ENCODE results near the gene C1orf74.

The C1orf74 gene

GRCh38 chr1:209791920-209792319 lies 7.6 kb upstream of the C1orf74 start:
- Mint-ChIP-seq H3K27ac (no peak overlapping the region), H3K9me3 (ENCODE audit: low read depth) (no peaks in the 10 kb centered on the region), H3K4me1 (ENCODE audit: low read depth) (no peaks in the 10 kb centered on the region), H3K27me3 (peaks cover 7% of the 10 kb centered on the region), H3K36me3 (peaks cover 14% of the 10 kb centered on the region), H3K4me3 (no peak overlapping the region)

- peaks cover 7% of the 10 kb centered on the region for H3K27me3 Mint-ChIP-seq
- H3K4me1 Mint-ChIP-seq (ENCODE audit: low read depth) = peaks cover under 1% of the 10 kb centered on the region
- no peak overlapping the region for H3K4me3 Mint-ChIP-seq
- peaks cover 14% of the 10 kb centered on the region for H3K36me3 Mint-ChIP-seq
- no peak overlapping the region for H3K27ac Mint-ChIP-seq
- no peaks in the 10 kb centered on the region for H3K9me3 Mint-ChIP-seq (ENCODE audit: low read depth)
Measured at GRCh38 chr1:209790286-209791193, 6.2 kb upstream of the C1orf74 start.

DNA sequence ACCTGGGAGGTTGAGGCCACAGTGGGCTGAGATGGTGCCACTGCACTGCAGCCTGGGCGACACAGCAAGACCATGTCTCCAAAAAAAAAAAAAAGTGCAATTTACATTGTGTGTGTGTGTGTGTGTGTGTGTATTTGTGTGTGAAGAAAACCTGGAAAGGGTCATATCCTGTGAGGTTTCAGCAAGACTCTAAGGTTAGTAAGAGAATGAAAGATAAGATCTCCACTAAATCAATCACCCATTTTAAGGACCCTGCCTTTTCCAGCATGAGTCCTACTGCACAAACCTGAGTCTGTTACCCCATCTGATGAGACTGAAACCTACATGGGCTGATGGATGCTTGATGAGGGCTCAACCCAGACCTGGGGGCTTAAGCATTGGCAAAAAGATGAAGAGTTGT lies 4.9 kb upstream of the C1orf74 start:
- H3K36me3 Mint-ChIP-seq = peaks cover 12% of the 10 kb centered on the region
- H3K9me3 Mint-ChIP-seq (ENCODE audit: low read depth) = no peaks in the 10 kb centered on the region
- peaks cover 12% of the 10 kb centered on the region for H3K4me1 Mint-ChIP-seq (ENCODE audit: low read depth)
- H3K27ac Mint-ChIP-seq = no peak overlapping the region
- no peak overlapping the region for H3K4me3 Mint-ChIP-seq
- peaks cover 7% of the 10 kb centered on the region for H3K27me3 Mint-ChIP-seq

GRCh38 chr1:209787551-209787950 lies 3.2 kb upstream of the C1orf74 start:
- H3K4me3 Mint-ChIP-seq = no peak overlapping the region
- H3K27me3 Mint-ChIP-seq = no peaks in the 10 kb centered on the region
- H3K4me1 Mint-ChIP-seq (ENCODE audit: low read depth) = peaks cover 28% of the 10 kb centered on the region
- no peak overlapping the region for H3K27ac Mint-ChIP-seq
- no peaks in the 10 kb centered on the region for H3K9me3 Mint-ChIP-seq (ENCODE audit: low read depth)
- peaks cover 7% of the 10 kb centered on the region for H3K36me3 Mint-ChIP-seq

DNA sequence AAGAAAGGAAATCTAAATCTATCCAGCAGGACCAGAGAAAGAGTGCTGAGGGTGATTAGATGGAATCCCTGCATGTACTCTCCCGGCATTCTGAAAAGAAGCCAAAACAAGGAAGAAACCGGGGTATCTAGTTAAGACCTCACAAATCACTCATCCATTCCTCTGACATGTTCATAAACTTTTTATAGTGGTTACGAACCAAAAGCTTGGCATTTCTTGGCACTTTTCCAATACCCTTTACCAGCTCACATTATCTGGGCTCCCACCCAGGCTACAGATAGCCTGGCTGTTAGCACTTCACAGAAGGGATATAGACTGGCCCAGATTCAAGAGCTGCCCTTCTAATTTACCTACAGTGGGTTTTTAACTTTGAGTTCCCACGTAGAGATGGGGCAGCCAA lies 1.8 kb upstream of the C1orf74 start:
- Mint-ChIP-seq H3K27me3 (no peaks in the 10 kb centered on the region), H3K36me3 (peaks cover 9% of the 10 kb centered on the region), H3K9me3 (ENCODE audit: low read depth) (no peaks in the 10 kb centered on the region), H3K4me1 (ENCODE audit: low read depth) (peaks cover 35% of the 10 kb centered on the region), H3K27ac (peak overlapping the region; percentile 99), H3K4me3 (no peak overlapping the region)

DNA sequence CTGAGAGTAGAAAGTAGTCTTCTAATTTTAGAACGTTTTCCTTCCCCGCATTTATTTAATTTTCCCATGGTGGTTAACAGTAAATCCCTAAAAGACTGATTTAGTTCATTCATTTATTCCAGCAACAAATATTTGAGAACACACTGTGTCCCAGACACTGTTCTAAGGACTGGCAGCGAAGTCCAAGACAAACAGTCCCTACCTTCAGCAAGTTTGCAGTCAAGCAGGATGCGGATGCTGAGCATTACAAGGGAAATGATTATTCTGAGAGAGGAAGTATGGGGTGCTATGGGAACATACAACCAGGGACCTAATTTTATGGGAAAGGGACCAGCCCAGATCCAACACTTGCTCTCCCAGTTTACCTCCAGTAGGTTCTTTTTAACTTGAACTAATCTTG lies 1.2 kb upstream of the C1orf74 start:
- no peaks in the 10 kb centered on the region for H3K9me3 Mint-ChIP-seq (ENCODE audit: low read depth)
- H3K27me3 Mint-ChIP-seq = no peaks in the 10 kb centered on the region
- peaks cover 6% of the 10 kb centered on the region for H3K36me3 Mint-ChIP-seq
- peak overlapping the region; percentile 88 for H3K4me3 Mint-ChIP-seq
- peak overlapping the region; percentile 99 for H3K27ac Mint-ChIP-seq
- peaks cover 37% of the 10 kb centered on the region for H3K4me1 Mint-ChIP-seq (ENCODE audit: low read depth)

- Mint-ChIP-seq H3K4me3 (peak overlapping the region; percentile 88), H3K9me3 (ENCODE audit: low read depth) (no peaks in the 10 kb centered on the region), H3K36me3 (peaks cover 10% of the 10 kb centered on the region), H3K27me3 (no peaks in the 10 kb centered on the region), H3K4me1 (ENCODE audit: low read depth) (peaks cover 48% of the 10 kb centered on the region), H3K27ac (peak overlapping the region; percentile 99)
Measured at GRCh38 chr1:209783386-209783785, 973 bp downstream of the C1orf74 start.

GRCh38 chr1:209780268-209780667 lies 4.1 kb downstream of the C1orf74 start:
- H3K27me3 Mint-ChIP-seq = no peaks in the 10 kb centered on the region

GRCh38 chr1:209778102-209778501 lies 6.3 kb downstream of the C1orf74 start:
- H3K27ac Mint-ChIP-seq = peak overlapping the region; percentile 84
- H3K36me3 Mint-ChIP-seq = peaks cover 29% of the 10 kb centered on the region
- no peak overlapping the region for H3K4me3 Mint-ChIP-seq
- no peaks in the 10 kb centered on the region for H3K9me3 Mint-ChIP-seq (ENCODE audit: low read depth)
- H3K27me3 Mint-ChIP-seq = no peaks in the 10 kb centered on the region
- peaks cover 44% of the 10 kb centered on the region for H3K4me1 Mint-ChIP-seq (ENCODE audit: low read depth)

More at GRCh38 chr1:209780268-209780667, 4.1 kb downstream of the C1orf74 start:
- H3K36me3 Mint-ChIP-seq = peaks cover 15% of the 10 kb centered on the region
- peaks cover 65% of the 10 kb centered on the region for H3K4me1 Mint-ChIP-seq (ENCODE audit: low read depth)
- no peak overlapping the region for H3K4me3 Mint-ChIP-seq
- H3K9me3 Mint-ChIP-seq (ENCODE audit: low read depth) = no peaks in the 10 kb centered on the region
- H3K27ac Mint-ChIP-seq = peak overlapping the region; percentile 87

- Mint-ChIP-seq H3K4me3 (no peak overlapping the region), H3K36me3 (peaks cover 30% of the 10 kb centered on the region), H3K27me3 (no peaks in the 10 kb centered on the region), H3K27ac (peak overlapping the region; percentile 84), H3K9me3 (ENCODE audit: low read depth) (no peaks in the 10 kb centered on the region), H3K4me1 (ENCODE audit: low read depth) (peaks cover 40% of the 10 kb centered on the region)
Measured at GRCh38 chr1:209777587-209777986, 6.8 kb downstream of the C1orf74 start.

GRCh38 chr1:209775678-209776077 lies 8.7 kb downstream of the C1orf74 start:
- Mint-ChIP-seq H3K27ac (peak overlapping the region; percentile 77), H3K4me3 (no peak overlapping the region), H3K9me3 (ENCODE audit: low read depth) (no peaks in the 10 kb centered on the region), H3K27me3 (no peaks in the 10 kb centered on the region), H3K36me3 (peaks cover 28% of the 10 kb centered on the region), H3K4me1 (ENCODE audit: low read depth) (peaks cover 31% of the 10 kb centered on the region)

DNA sequence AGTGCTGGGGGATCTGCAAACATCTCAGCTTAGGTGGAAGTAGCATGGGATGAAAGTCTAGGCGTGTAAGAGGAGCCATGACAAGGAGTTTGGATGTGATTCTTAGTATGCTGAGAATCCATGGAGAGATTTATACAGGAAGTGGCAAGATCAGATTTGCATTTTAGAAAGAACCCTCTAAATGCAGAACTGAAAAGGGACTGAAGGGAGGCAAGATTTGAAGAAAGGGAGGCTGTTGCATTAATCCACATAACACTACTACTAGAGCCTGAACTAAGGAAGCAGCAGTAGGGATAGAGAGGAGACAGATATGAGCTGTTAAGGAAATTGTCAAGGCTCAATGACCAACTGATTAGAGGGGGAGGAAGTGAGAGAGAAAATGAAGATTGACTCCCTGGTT lies 9.8 kb downstream of the C1orf74 start:
- Mint-ChIP-seq H3K36me3 (peaks cover 28% of the 10 kb centered on the region), H3K4me3 (no peak overlapping the region), H3K27ac (peak overlapping the region; percentile 77), H3K4me1 (ENCODE audit: low read depth) (peaks cover 26% of the 10 kb centered on the region), H3K9me3 (ENCODE audit: low read depth) (no peaks in the 10 kb centered on the region), H3K27me3 (no peaks in the 10 kb centered on the region)

GRCh38 chr1:209772126-209772525 lies 12.2 kb downstream of the C1orf74 start:
- peaks cover 33% of the 10 kb centered on the region for H3K4me1 Mint-ChIP-seq (ENCODE audit: low read depth)
- peaks cover 18% of the 10 kb centered on the region for H3K36me3 Mint-ChIP-seq
- no peak overlapping the region for H3K4me3 Mint-ChIP-seq
- H3K27me3 Mint-ChIP-seq = no peaks in the 10 kb centered on the region
- H3K9me3 Mint-ChIP-seq (ENCODE audit: low read depth) = no peaks in the 10 kb centered on the region
- no peak overlapping the region for H3K27ac Mint-ChIP-seq

DNA sequence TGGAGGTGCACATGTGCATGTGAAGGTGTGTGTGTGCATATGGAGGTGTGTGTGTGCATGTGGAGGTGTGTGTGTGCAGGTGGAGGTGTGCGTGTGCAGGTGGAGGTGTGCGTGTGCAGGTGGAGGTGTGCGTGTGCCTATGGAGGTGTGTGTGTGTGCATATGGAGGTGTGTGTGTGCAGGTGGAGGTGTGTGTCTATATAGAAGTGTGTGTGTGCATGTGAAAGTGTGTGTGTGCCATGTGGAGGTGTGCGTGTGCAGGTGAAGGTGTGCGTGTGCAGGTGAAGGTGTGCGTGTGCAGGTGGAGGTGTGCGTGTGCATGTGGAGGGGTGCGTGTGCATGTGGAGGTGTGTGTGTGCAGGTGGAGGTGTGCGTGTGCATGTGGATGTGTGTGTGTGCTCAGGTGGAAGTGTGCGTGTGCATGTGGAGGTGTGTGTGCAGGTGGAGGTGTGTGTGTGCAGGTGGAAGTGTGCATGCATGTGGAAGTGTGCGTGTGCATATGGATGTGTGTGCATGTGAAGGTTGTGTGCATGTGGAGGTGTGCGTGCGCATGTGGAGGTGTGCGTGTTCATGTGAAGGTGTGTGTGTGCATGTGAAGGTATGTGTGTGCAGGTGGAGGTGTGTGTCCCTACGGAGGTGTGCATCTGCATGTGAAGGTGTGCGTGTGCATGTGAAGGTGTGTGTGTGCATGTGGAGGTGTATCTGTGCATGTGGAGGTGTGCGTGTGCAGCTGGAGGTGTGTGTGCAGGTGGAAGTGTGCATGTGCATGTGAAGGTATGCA lies 13.5 kb downstream of the C1orf74 start:
- Mint-ChIP-seq H3K27ac (no peak overlapping the region), H3K4me1 (ENCODE audit: low read depth) (peaks cover 38% of the 10 kb centered on the region), H3K9me3 (ENCODE audit: low read depth) (no peaks in the 10 kb centered on the region), H3K4me3 (no peak overlapping the region), H3K27me3 (no peaks in the 10 kb centered on the region), H3K36me3 (peaks cover 24% of the 10 kb centered on the region)

DNA sequence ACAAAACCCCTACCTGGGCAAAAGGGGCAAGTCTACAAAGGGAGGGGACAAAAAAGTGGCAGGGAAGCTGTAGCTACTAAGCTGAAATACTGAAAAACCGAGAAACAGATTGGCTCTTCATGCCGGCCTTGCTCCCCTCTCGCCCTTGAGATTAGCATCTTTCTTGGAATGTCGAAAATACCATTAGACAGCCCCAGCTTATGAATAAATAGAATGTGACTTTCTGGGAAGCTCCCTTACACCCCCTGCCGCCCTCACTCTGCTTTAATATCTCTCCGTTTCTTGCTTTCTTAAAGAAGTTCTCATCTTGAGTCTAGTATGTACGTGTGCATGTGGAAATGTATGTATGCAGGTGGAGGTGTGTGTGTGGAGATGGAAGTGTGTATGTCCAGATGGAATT lies 14.4 kb downstream of the C1orf74 start:
- Mint-ChIP-seq H3K4me1 (ENCODE audit: low read depth) (peaks cover 42% of the 10 kb centered on the region), H3K4me3 (no peak overlapping the region), H3K27ac (no peak overlapping the region), H3K36me3 (peaks cover 22% of the 10 kb centered on the region), H3K9me3 (ENCODE audit: low read depth) (no peaks in the 10 kb centered on the region), H3K27me3 (no peaks in the 10 kb centered on the region)
